IPS-18c (cell line): Measurements from ENCODE around the gene TFEB.
"Not testable (repeated sequence)": the region's sequence is repeated elsewhere in the genome, so short reads cannot be mapped to it uniquely, and the experiment has no call there.

Experiments
- H3K4me3 ChIP-seq: 2 replicates; pipeline ENCODE4 v1.7.0; 2013; ENCODE audit warnings: low read depth, mild to moderate bottlenecking, low read length, moderate library complexity; ENCODE audit not compliant: insufficient read depth
- H3K9me3 ChIP-seq: one replicate; pipeline ENCODE4 v1.6.1; 2013; ENCODE audit warnings: mild to moderate bottlenecking, low read length, moderate library complexity; ENCODE audit not compliant: control insufficient read depth, insufficient read depth

Gene TFEB

GRCh38 chr6:41768545-41769308 is 33.3 kb upstream of the TFEB start:
- no peak overlapping the region for H3K4me3 ChIP-seq
- no peaks in the 10 kb centered on the region for H3K9me3 ChIP-seq

GRCh38 chr6:41767112-41767833 is 31.9 kb upstream of the TFEB start:
- Histone ChIP-seq H3K9me3 (no peaks in the 10 kb centered on the region), H3K4me3 (no peak overlapping the region)

- H3K4me3 ChIP-seq, H3K9me3 ChIP-seq: not testable (repeated sequence)
Measured at GRCh38 chr6:41766043-41766664, 30.7 kb upstream of the TFEB start.

GRCh38 chr6:41763470-41763869 is 28.1 kb upstream of the TFEB start:
- H3K4me3 ChIP-seq = no peak overlapping the region
- H3K9me3 ChIP-seq = peaks cover 2% of the 10 kb centered on the region

GRCh38 chr6:41759905-41760579 is 24.6 kb upstream of the TFEB start:
- no peak overlapping the region for H3K4me3 ChIP-seq
- peaks cover 2% of the 10 kb centered on the region for H3K9me3 ChIP-seq

GRCh38 chr6:41759106-41759904 is 23.9 kb upstream of the TFEB start:
- H3K4me3 ChIP-seq = no peak overlapping the region
- peaks cover 2% of the 10 kb centered on the region for H3K9me3 ChIP-seq

GRCh38 chr6:41758641-41759035 is 23.2 kb upstream of the TFEB start:
- peaks cover 2% of the 10 kb centered on the region for H3K9me3 ChIP-seq
- H3K4me3 ChIP-seq = no peak overlapping the region

GRCh38 chr6:41757931-41758640 is 22.7 kb upstream of the TFEB start:
- no peak overlapping the region for H3K4me3 ChIP-seq
- H3K9me3 ChIP-seq = peaks cover 2% of the 10 kb centered on the region

- no peak overlapping the region for H3K4me3 ChIP-seq
- H3K9me3 ChIP-seq = peaks cover 2% of the 10 kb centered on the region
Measured at GRCh38 chr6:41757271-41757670, 21.9 kb upstream of the TFEB start.

- Histone ChIP-seq H3K9me3 (peaks cover 2% of the 10 kb centered on the region), H3K4me3 (no peak overlapping the region)
Measured at GRCh38 chr6:41756354-41756753, 20.9 kb upstream of the TFEB start.

- peaks cover 2% of the 10 kb centered on the region for H3K9me3 ChIP-seq
- no peak overlapping the region for H3K4me3 ChIP-seq
Measured at GRCh38 chr6:41755895-41756294, 20.5 kb upstream of the TFEB start.

GRCh38 chr6:41750374-41750773 is 15.0 kb upstream of the TFEB start:
- H3K4me3 ChIP-seq = no peak overlapping the region

GRCh38 chr6:41748542-41748941 is 13.1 kb upstream of the TFEB start:
- Histone ChIP-seq H3K9me3 (no peaks in the 10 kb centered on the region), H3K4me3 (no peak overlapping the region)

More at GRCh38 chr6:41750374-41750773, 15.0 kb upstream of the TFEB start:
- H3K9me3 ChIP-seq = no peaks in the 10 kb centered on the region

GRCh38 chr6:41748102-41748477 is 12.7 kb upstream of the TFEB start:
- Histone ChIP-seq H3K9me3 (no peaks in the 10 kb centered on the region), H3K4me3 (no peak overlapping the region)

- Histone ChIP-seq H3K4me3 (no peak within 1 kb of the TSS), H3K9me3 (no peaks in the 10 kb centered on the region)
Measured at GRCh38 chr6:41747256-41748101, 12.1 kb upstream of the TFEB start, which contains the start of gene PGC. Gene PGC, minus strand, starts transcription at chr6:41747397. Its CDS starts 63 bp downstream, at chr6:41747334.
